Measurements from ENCODE around the gene THNSL1.

Gene THNSL1

GRCh38 chr10:25061125-25061524, 44.7 kb downstream of the THNSL1 start:
- DNase-seq (ENCODE audit: low read depth): no peak

- DNase-seq (ENCODE audit: low read depth): no peak
These were observed 45.5 kb downstream of the THNSL1 start for GRCh38 chr10:25061711-25062449.

- no peak for DNase-seq (ENCODE audit: low read depth)
These were observed 46.7 kb downstream of the THNSL1 start for GRCh38 chr10:25063157-25063556.

- DNase-seq (ENCODE audit: low read depth): no peak
These were observed 47.2 kb downstream of the THNSL1 start for GRCh38 chr10:25063644-25064043.

GRCh38 chr10:25064401-25064800, 48.0 kb downstream of the THNSL1 start:
- no peak for DNase-seq (ENCODE audit: low read depth)

- DNase-seq (ENCODE audit: low read depth): no peak
These were observed 49.5 kb downstream of the THNSL1 start for GRCh38 chr10:25065761-25066476.

- no peak for DNase-seq (ENCODE audit: low read depth)
These were observed 52.0 kb downstream of the THNSL1 start for GRCh38 chr10:25068152-25069058.

GRCh38 chr10:25071227-25071626, 54.8 kb downstream of the THNSL1 start:
- DNase-seq (ENCODE audit: low read depth): no peak

- no peak for DNase-seq (ENCODE audit: low read depth)
These were observed 56.4 kb downstream of the THNSL1 start for GRCh38 chr10:25072786-25073185.

- DNase-seq (ENCODE audit: low read depth): no peak
These were observed 59.4 kb downstream of the THNSL1 start for GRCh38 chr10:25075825-25076224.
